ENCODE results near the gene ANXA9.
A peak's percentile ranks its signal among the peaks of the same experiment; 100 is the strongest.

The ANXA9 gene

DNA sequence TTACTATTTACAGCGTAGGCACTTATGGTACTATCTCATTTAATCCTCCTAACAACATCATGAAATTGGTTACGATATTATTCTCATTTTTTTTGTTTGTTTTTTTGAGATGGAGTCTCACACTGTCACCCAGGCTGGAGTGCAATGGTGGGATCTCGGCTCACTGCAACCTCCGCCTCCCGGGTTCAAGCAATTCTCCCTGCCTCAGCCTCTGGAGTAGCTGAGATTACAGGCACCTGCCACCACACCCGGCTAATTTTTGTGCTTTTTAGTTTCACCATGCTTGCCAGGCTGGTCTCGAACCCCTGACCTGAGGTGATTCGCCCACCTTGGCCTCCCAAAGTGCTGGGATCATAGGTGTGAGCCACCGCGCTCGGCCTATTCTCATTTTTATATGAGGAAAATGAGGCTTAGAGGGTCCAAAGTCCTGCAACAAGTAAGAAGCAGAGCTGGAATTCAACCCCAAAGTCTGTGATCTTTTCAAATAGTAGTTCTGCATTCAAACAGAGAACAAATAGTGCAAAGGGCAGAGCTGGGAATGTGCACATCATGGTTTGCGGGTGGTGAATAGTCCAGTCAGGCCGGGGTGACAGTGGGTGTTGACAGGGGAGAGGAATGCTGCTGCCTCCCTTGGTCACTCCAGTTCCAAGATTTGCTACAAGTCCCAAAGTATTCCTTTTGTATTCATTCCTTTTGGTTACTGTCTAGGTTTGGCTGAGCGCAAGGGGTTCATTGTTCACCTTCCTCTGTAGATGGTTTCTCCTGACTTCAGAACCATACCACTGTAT is 30.8 kb downstream of the ANXA9 start:
- TF ChIP-seq, protein P1, sequence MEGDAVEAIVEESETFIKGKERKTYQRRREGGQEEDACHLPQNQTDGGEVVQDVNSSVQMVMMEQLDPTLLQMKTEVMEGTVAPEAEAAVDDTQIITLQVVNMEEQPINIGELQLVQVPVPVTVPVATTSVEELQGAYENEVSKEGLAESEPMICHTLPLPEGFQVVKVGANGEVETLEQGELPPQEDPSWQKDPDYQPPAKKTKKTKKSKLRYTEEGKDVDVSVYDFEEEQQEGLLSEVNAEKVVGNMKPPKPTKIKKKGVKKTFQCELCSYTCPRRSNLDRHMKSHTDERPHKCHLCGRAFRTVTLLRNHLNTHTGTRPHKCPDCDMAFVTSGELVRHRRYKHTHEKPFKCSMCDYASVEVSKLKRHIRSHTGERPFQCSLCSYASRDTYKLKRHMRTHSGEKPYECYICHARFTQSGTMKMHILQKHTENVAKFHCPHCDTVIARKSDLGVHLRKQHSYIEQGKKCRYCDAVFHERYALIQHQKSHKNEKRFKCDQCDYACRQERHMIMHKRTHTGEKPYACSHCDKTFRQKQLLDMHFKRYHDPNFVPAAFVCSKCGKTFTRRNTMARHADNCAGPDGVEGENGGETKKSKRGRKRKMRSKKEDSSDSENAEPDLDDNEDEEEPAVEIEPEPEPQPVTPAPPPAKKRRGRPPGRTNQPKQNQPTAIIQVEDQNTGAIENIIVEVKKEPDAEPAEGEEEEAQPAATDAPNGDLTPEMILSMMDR (IDR thresholded peaks at IDR 0.05): no peak

DNA sequence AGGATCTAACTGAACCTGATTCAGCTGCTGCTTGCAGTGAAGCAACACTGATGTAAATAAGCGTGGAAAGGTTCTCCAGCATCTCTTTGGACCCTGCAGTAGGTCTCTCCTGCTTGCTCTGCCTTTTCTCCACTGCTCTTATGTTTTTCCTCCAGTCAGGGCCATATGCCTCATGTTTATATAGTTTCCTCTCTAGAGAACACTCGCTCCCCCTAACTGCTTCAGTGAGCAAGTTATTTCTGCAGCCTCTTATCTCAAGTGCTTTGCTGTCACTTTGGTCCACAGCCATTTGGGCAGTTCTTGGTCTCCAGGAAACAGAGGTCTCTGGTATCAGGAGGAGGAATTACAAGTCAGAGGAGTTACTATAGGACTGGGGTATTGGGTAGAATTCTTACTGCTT is 31.4 kb downstream of the ANXA9 start:
- TF ChIP-seq, protein P1 (IDR thresholded peaks at IDR 0.05): no peak

DNA sequence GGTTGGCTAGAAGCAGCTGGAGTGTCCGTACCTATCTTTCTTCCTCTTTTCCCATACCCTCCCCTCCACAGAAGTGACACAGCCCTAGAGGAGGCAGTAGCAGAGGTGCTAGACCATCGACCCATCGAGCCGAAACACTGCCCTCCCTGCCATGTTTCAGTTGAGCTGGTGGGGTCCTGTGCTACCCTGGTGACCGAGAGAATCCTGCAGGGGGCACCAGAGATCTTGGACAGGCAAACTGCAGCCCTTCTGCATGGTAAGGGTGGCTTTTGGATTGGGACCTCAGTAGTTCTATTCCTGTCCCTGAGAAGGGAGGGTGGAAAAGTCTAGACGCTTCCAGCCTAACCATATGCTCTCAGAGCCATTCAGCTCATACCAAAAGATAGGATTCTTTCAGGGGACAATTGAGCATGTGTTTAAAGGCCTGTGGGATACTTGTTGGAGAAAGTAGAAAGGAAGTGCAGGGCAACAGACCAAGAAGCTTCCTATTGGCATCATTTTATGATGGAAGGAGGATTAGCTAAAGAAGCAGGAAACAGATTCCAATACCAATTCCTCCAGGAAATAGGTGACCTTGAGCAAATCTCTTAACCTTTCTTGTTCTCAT is 42.6 kb downstream of the ANXA9 start:
- TF ChIP-seq, protein P1 (IDR thresholded peaks at IDR 0.05): peak; percentile 80

DNA sequence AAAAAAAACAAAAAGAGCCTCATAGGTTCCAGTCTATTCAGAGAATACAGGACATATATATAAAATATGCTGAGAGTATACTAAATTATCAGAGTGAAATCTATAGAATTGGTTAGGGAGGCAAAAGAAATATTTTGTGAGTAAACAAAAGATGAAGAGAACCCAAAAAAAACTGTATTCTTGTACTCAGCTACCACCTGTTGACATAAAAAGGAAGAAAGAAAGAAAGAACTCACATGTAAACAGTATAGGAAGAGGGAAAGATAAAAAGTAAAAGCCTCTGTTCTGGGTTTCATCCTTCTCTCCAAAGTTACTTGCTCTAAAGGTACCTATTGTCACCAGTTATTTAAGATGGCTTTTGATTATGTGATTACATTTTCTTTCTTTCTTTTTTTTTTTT is 44.4 kb downstream of the ANXA9 start:
- TF ChIP-seq, protein P1 (IDR thresholded peaks at IDR 0.05): no peak

DNA sequence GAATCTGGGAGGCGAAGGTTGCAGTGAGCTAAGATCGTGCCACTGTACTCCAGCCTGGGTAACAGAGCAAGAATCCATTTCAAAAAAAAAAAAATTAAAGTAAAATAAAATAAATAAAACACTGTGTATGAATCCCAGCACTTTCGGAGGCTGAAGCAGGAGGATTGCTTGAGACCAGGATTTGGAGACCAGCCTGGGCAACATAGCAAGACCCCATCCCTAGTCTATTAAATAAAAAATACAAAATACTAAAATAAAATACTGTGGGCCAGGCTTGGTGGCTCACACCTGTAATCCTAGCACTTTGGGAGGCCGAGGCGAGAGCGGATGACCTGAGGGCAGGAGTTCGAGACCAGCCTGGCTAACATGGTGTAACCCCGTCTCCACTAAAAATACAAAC is 50.1 kb downstream of the ANXA9 start:
- TF ChIP-seq, protein P1 (IDR thresholded peaks at IDR 0.05): no peak

DNA sequence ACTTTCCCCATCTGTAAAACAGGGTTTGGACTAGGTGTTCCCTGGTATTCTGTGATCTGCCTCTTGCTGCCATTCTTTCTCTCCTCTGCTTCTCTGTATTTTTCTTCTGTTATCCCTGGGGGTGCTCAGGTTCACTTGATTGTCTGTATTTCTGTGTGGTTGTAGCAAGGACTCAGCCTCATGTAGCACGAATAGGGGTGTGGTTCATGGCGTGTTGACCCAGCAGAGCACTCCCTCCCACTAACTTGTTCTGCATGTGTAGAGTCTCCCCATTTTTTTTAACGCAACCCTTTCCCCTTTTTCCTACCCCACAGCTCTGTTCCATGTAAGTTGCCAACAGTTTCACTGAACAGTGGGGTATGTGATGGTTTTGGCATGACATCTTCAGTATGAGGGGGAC is 53.1 kb downstream of the ANXA9 start:
- TF ChIP-seq, protein P1 (IDR thresholded peaks at IDR 0.05): no peak

DNA sequence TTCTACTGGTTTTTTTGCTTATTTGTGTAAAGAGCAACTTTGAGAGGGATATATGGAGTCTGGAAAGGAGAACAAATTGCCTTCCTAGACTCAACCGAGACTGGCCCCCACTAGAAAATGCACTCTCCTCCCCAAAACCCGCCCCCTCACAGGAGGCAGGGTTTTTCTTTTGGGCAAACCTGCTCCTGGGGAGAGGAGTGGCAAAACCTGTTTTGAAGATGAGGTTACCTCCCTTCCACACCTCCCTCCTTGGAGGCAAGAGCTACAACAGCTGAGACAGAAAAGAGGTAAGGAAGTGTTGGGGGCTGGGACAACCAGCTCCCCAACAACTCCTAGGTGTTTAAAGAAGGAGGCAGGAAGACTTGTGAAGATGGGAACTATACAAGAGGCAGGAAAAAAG is 54.3 kb downstream of the ANXA9 start, which contains the start of gene BNIPL:
Gene BNIPL (plus strand): TSS at position 231 of the 400 bp plus-strand sequence. CDS start 140 bp downstream, at position 371.
- TF ChIP-seq, protein P1 (IDR thresholded peaks at IDR 0.05): no peak
